Neural cell (in vitro differentiated cells): ENCODE results near the gene SUGCT. TPM values are rescaled to one million over a fixed set of nuclear protein-coding genes. Genes with fewer than 3 reads are reported as not detected.

Experiments
- H2AFZ ChIP-seq: fragments of 200-600, 300-800 bp; sonication (generic), shearing (Covaris generic); 2 replicates; pipeline ENCODE4 v1.6.0; 2014; ENCODE audit warnings: low read depth, mild to moderate bottlenecking, antibody characterized with exemption, low read length, moderate library complexity
- H3F3A ChIP-seq: fragments of 200-600 bp; shearing (Covaris generic); 2 replicates; pipeline ENCODE4 v1.6.1; 2016; ENCODE audit warnings: mild to moderate bottlenecking, moderate library complexity, mixed read lengths, antibody characterized with exemption, low read length; ENCODE audit not compliant: insufficient read depth, poor library complexity, severe bottlenecking
- H3K27ac ChIP-seq: fragments of 200-600, 300-800 bp; sonication (generic), shearing (Covaris generic); 2 replicates; pipeline ENCODE4 v1.5.1; 2014; ENCODE audit warnings: mild to moderate bottlenecking, low read length, moderate library complexity
- H3K27me3 ChIP-seq: fragments of 300-800, 200-600 bp; sonication (generic), shearing (Covaris generic); 2 replicates; pipeline ENCODE4 v1.6.0; 2014; ENCODE audit warnings: mild to moderate bottlenecking, low read depth, low read length, moderate library complexity; ENCODE audit not compliant: insufficient read depth
- H3K36me3 ChIP-seq: fragments of 300-800, 200-600 bp; sonication (generic), shearing (Covaris generic); 2 replicates; pipeline ENCODE4 v1.5.1; 2014; ENCODE audit warnings: mild to moderate bottlenecking, antibody characterized with exemption, low read length, moderate library complexity; ENCODE audit not compliant: insufficient read depth
- H3K4me2 ChIP-seq: fragments of 300-800, 200-600 bp; sonication (generic), shearing (Covaris generic); 2 replicates; pipeline ENCODE4 v1.6.0; 2014; ENCODE audit warnings: mild to moderate bottlenecking, low read length
- H3K4me3 ChIP-seq: fragments of 300-800, 200-600 bp; sonication (generic), shearing (Covaris generic); 2 replicates; pipeline ENCODE4 v1.5.1; 2014; ENCODE audit warnings: mild to moderate bottlenecking, low read length, moderate library complexity
- H3K79me2 ChIP-seq: fragments of 200-600 bp; shearing (Covaris generic); replicated peaks from 2 replicates; pipeline ENCODE4 v1.6.0; 2014; ENCODE audit warnings: mild to moderate bottlenecking, low read length, moderate library complexity; ENCODE audit not compliant: insufficient read depth
- H3K9ac ChIP-seq: fragments of 300-800, 200-600 bp; sonication (generic), shearing (Covaris generic); 2 replicates; pipeline ENCODE4 v1.6.1; 2016; ENCODE audit warnings: mild to moderate bottlenecking, low read length, mixed read lengths
- H3K9me2 ChIP-seq: fragments of 200-600 bp; shearing (Covaris generic); 2 replicates; pipeline ENCODE4 v1.6.1; 2016; ENCODE audit warnings: mild to moderate bottlenecking, low read length, mixed read lengths; ENCODE audit not compliant: insufficient read depth
- H3K9me3 ChIP-seq: fragments of 200-600, 300-800 bp; sonication (generic), shearing (Covaris generic); 2 replicates; pipeline ENCODE4 v1.6.1; 2016; ENCODE audit warnings: mild to moderate bottlenecking, mixed run types, low read length, moderate library complexity, mixed read lengths
- H4K20me1 ChIP-seq: fragments of 200-600 bp; shearing (Covaris generic); 2 replicates; pipeline ENCODE4 v1.6.1; 2016; ENCODE audit warnings: mild to moderate bottlenecking, mixed run types; ENCODE audit not compliant: insufficient read depth
- CTCF ChIP-seq: fragments of 450-650 bp; IDR thresholded peaks from 2 replicates; pipeline ENCODE4 v1.5.1; 2014; ENCODE audit warnings: antibody characterized with exemption, mild to moderate bottlenecking, moderate library complexity; ENCODE audit not compliant: poor library complexity, severe bottlenecking
- EP300 ChIP-seq: fragments of 450-650 bp; conservative IDR thresholded peaks from 2 replicates; pipeline ENCODE4 v1.6.1; 2014; ENCODE audit warnings: antibody characterized with exemption, mild to moderate bottlenecking, moderate library complexity; ENCODE audit not compliant: poor library complexity, severe bottlenecking
- EZH2 ChIP-seq: fragments of 200-600, 300-800 bp; shearing (Covaris generic), sonication (generic); IDR thresholded peaks from 2 replicates; pipeline ENCODE4 v1.6.1; 2014; ENCODE audit warnings: antibody characterized with exemption, low read length, borderline replicate concordance, mild to moderate bottlenecking; ENCODE audit not compliant: insufficient read depth, poor library complexity, severe bottlenecking
- MXI1 ChIP-seq: fragments of 450-650 bp; conservative IDR thresholded peaks from 2 replicates; pipeline ENCODE4 v1.6.1; 2014; ENCODE audit warnings: antibody characterized with exemption, mild to moderate bottlenecking; ENCODE audit not compliant: poor library complexity, severe bottlenecking
- POLR2AphosphoS5 ChIP-seq: IDR thresholded peaks from 2 replicates; pipeline ENCODE4 v1.6.1; 2012
- RAD21 ChIP-seq: fragments of 450-650 bp; conservative IDR thresholded peaks from 2 replicates; pipeline ENCODE4 v1.6.1; 2014; ENCODE audit warnings: antibody characterized with exemption, mild to moderate bottlenecking, moderate library complexity
- REST ChIP-seq: IDR thresholded peaks from 2 replicates; pipeline ENCODE4 v1.6.1; 2012; ENCODE audit warnings: borderline replicate concordance
- SMC3 ChIP-seq: fragments of 450-650 bp; conservative IDR thresholded peaks from 2 replicates; pipeline ENCODE4 v1.6.1; 2014; ENCODE audit warnings: antibody characterized with exemption, mild to moderate bottlenecking, moderate library complexity; ENCODE audit not compliant: poor library complexity
- TAF1 ChIP-seq: IDR thresholded peaks from 2 replicates; pipeline ENCODE4 v1.6.1; 2012; ENCODE audit warnings: low read depth
- polyA plus RNA-seq: library from polyadenylated mRNA; depleted of rRNA; stranded (reverse); fragments of >200 nt; gene quantifications from 2 replicates; pipeline ENCODE4 v1.2.3, GENCODE V29; 2014

The SUGCT gene
- polyA plus RNA-seq, 1 donor from 2014 or later, result not detected

GRCh38 chr7:40739257-40739656, 604.5 kb downstream of the SUGCT start:
- no peak overlapping the region for H2AFZ ChIP-seq
- no peak overlapping the region for H3K4me3 ChIP-seq
- TF ChIP-seq MXI1 (no peak), RAD21 (no peak), TAF1 (no peak), POLR2AphosphoS5 (no peak), EP300 (no peak), REST (no peak), EZH2 (no peak), SMC3 (no peak), CTCF (no peak)

GRCh38 chr7:40742270-40742669, 607.5 kb downstream of the SUGCT start:
- Histone ChIP-seq H3K4me2 (no peak overlapping the region), H3K27ac (no peak overlapping the region), H2AFZ (no peak overlapping the region), H3K9ac (no peak overlapping the region), H3K9me3 (no peaks in the 10 kb centered on the region), H3K79me2 (no peaks in the 10 kb centered on the region), H3K4me3 (no peak overlapping the region), H3K9me2 (no peaks in the 10 kb centered on the region), H3F3A (no peaks in the 10 kb centered on the region), H3K36me3 (no peaks in the 10 kb centered on the region), H4K20me1 (no peaks in the 10 kb centered on the region), H3K27me3 (no peaks in the 10 kb centered on the region)
- TF ChIP-seq REST (no peak), CTCF (no peak)

More at GRCh38 chr7:40739257-40739656, 604.5 kb downstream of the SUGCT start:
- Histone ChIP-seq H3K27ac (no peak overlapping the region), H3F3A (no peaks in the 10 kb centered on the region), H3K9me2 (no peaks in the 10 kb centered on the region), H3K27me3 (no peaks in the 10 kb centered on the region), H3K4me2 (no peak overlapping the region), H4K20me1 (no peaks in the 10 kb centered on the region), H3K9me3 (no peaks in the 10 kb centered on the region), H3K9ac (no peak overlapping the region), H3K79me2 (no peaks in the 10 kb centered on the region), H3K36me3 (no peaks in the 10 kb centered on the region)
